Measurements from ENCODE around the gene ST6GALNAC2.

The ST6GALNAC2 gene

GRCh38 chr17:76585649-76586593 lies at the start of gene ST6GALNAC2:
ST6GALNAC2 (minus strand) TSS chr17:76585860; CDS start chr17:76585808, 52 bp downstream.
- Histone ChIP-seq H3K4me1 (ENCODE audit: insufficient read depth, low read length) (no peaks in the 10 kb centered on the region), H3K27me3 (ENCODE audit: control insufficient read depth in 1 of 2, insufficient read depth in 2 of 2, low read length in 2 of 2) (peaks cover 9 to 38% of the 10 kb centered on the region in 2 donors), H3K4me3 (ENCODE audit: low read depth in 1 of 2, low read length in 2 of 2) (peak within 1 kb of the TSS; percentile 44 to 49), H3K9ac (ENCODE audit: low read length) (no peak within 1 kb of the TSS), H3K27ac (ENCODE audit: low read depth, low read length) (no peak within 1 kb of the TSS), H3K9me3 (ENCODE audit: low read length) (no peaks in the 10 kb centered on the region), H3K36me3 (ENCODE audit: insufficient read depth, low read length) (no peaks in the 10 kb centered on the region)

GRCh38 chr17:76635039-76635438 lies 49.4 kb upstream of the ST6GALNAC2 start:
- no peaks in the 10 kb centered on the region for H3K9me3 ChIP-seq (ENCODE audit: low read length)
- H3K4me3 ChIP-seq (ENCODE audit: low read depth in 1 of 2, low read length in 2 of 2), result no peak overlapping the region
- H3K9ac ChIP-seq (ENCODE audit: low read length), result no peak overlapping the region
- H3K36me3 ChIP-seq (ENCODE audit: insufficient read depth, low read length), result no peaks in the 10 kb centered on the region
- no peaks in the 10 kb centered on the region for H3K4me1 ChIP-seq (ENCODE audit: insufficient read depth, low read length)
- no peak overlapping the region for H3K27ac ChIP-seq (ENCODE audit: low read depth, low read length)
- H3K27me3 ChIP-seq (ENCODE audit: control insufficient read depth in 1 of 2, insufficient read depth in 2 of 2, low read length in 2 of 2), result no peaks in the 10 kb centered on the region

GRCh38 chr17:76633628-76634328 lies 48.1 kb upstream of the ST6GALNAC2 start:
- Histone ChIP-seq H3K4me1 (ENCODE audit: insufficient read depth, low read length) (no peaks in the 10 kb centered on the region), H3K27me3 (ENCODE audit: control insufficient read depth in 1 of 2, insufficient read depth in 2 of 2, low read length in 2 of 2) (no peaks in the 10 kb centered on the region), H3K27ac (ENCODE audit: low read depth, low read length) (no peak overlapping the region), H3K36me3 (ENCODE audit: insufficient read depth, low read length) (no peaks in the 10 kb centered on the region), H3K9me3 (ENCODE audit: low read length) (no peaks in the 10 kb centered on the region), H3K4me3 (ENCODE audit: low read depth in 1 of 2, low read length in 2 of 2) (no peak overlapping the region), H3K9ac (ENCODE audit: low read length) (no peak overlapping the region)

DNA sequence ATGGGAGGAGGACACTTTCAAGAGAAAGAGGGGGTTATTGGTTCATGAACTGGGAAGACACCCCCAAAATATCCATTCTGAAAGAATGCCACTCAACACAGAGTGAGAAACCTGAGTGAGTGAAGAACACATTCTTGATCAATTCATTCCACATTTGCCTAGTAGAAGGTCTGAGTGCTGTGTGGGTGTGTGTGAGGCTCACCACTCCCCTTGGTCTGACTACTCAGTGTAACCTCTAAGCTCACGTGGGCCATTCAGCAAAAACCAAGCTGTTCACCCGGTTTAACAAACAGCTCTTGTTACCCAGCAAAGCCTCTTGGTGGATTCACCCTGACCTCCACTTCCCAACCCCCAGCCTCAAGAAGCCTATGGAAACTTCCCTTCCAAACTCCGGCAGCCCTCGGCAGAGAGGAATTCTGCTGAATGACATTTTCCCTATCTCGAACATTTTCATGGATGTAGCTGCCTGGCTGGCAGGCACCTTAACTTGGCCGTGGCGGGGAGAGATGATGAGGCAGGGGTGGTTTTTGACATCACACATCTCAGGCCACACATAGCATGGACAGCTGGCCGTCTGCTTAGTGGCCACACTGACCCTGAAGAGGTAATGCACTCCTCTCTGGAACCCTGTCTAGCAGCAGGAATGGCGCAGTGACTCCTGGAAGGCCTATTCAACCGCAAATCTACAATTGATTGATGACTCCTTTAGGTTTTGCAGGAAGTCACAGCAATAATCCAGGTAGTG lies 46.3 kb upstream of the ST6GALNAC2 start:
- H3K4me1 ChIP-seq (ENCODE audit: insufficient read depth, low read length), result no peaks in the 10 kb centered on the region
- H3K9me3 ChIP-seq (ENCODE audit: low read length), result no peaks in the 10 kb centered on the region
- H3K36me3 ChIP-seq (ENCODE audit: insufficient read depth, low read length), result no peaks in the 10 kb centered on the region
- H3K27ac ChIP-seq (ENCODE audit: low read depth, low read length), result no peak overlapping the region
- H3K27me3 ChIP-seq (ENCODE audit: control insufficient read depth in 1 of 2, insufficient read depth in 2 of 2, low read length in 2 of 2), result no peaks in the 10 kb centered on the region
- H3K4me3 ChIP-seq (ENCODE audit: low read depth in 1 of 2, low read length in 2 of 2), result no peak overlapping the region
- H3K9ac ChIP-seq (ENCODE audit: low read length), result no peak overlapping the region

- Histone ChIP-seq H3K27me3 (ENCODE audit: control insufficient read depth in 1 of 2, insufficient read depth in 2 of 2, low read length in 2 of 2) (no peaks in the 10 kb centered on the region), H3K36me3 (ENCODE audit: insufficient read depth, low read length) (no peaks in the 10 kb centered on the region), H3K4me3 (ENCODE audit: low read depth in 1 of 2, low read length in 2 of 2) (no peak overlapping the region), H3K9me3 (ENCODE audit: low read length) (no peaks in the 10 kb centered on the region), H3K4me1 (ENCODE audit: insufficient read depth, low read length) (no peaks in the 10 kb centered on the region), H3K9ac (ENCODE audit: low read length) (no peak overlapping the region), H3K27ac (ENCODE audit: low read depth, low read length) (no peak overlapping the region)
Observed at GRCh38 chr17:76630151-76630550, 44.5 kb upstream of the ST6GALNAC2 start.

DNA sequence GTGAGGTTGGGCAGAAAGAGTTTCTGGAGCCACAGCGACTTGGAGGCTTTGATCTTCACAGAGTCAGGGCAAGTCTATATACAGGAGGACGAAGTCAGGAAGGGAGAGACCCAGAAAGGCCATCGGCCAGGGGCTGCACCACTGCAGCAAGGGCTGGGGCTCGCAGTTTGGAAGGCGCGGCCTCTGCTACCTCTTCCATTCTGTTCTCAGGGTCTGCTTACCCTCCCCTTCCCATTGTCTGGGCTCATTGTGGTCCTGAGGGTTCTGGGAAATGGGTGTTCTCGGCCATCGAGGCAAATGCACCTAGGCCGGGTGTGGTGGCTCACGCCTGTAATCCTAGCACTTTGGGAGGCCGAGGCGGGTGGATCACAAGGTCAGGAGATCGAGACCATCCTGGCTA lies 41.9 kb upstream of the ST6GALNAC2 start:
- Histone ChIP-seq H3K4me1 (ENCODE audit: insufficient read depth, low read length) (peaks cover 7% of the 10 kb centered on the region), H3K9ac (ENCODE audit: low read length) (no peak overlapping the region), H3K27me3 (ENCODE audit: control insufficient read depth in 1 of 2, insufficient read depth in 2 of 2, low read length in 2 of 2) (no peaks in the 10 kb centered on the region), H3K36me3 (ENCODE audit: insufficient read depth, low read length) (no peaks in the 10 kb centered on the region), H3K4me3 (ENCODE audit: low read depth in 1 of 2, low read length in 2 of 2) (no peak overlapping the region), H3K27ac (ENCODE audit: low read depth, low read length) (no peak overlapping the region), H3K9me3 (ENCODE audit: low read length) (no peaks in the 10 kb centered on the region)

DNA sequence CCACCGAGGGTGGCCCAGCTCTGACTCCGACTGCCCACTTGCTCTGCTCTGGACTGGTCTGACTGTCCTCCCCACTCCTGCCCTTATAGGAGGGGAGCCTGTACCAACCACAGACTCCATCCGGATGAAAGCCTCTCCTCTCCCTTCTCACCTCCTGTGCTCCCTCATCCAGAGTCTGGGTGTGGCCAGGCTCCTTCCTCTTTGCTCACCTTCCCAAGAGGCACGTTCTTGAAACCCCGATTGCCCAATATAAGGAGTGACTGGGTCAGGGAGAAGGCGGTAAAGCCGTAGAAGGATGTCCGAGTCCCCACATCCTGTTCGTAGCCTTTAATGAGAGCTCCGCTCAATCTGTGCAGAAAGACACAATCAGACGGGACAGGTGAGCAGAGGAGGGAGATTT lies 40.8 kb upstream of the ST6GALNAC2 start:
- no peak overlapping the region for H3K9ac ChIP-seq (ENCODE audit: low read length)
- no peak overlapping the region for H3K27ac ChIP-seq (ENCODE audit: low read depth, low read length)
- no peak overlapping the region for H3K4me3 ChIP-seq (ENCODE audit: low read depth in 1 of 2, low read length in 2 of 2)
- H3K9me3 ChIP-seq (ENCODE audit: low read length), result no peaks in the 10 kb centered on the region
- H3K27me3 ChIP-seq (ENCODE audit: control insufficient read depth in 1 of 2, insufficient read depth in 2 of 2, low read length in 2 of 2), result no peaks in the 10 kb centered on the region
- peaks cover 7% of the 10 kb centered on the region for H3K4me1 ChIP-seq (ENCODE audit: insufficient read depth, low read length)
- no peaks in the 10 kb centered on the region for H3K36me3 ChIP-seq (ENCODE audit: insufficient read depth, low read length)

DNA sequence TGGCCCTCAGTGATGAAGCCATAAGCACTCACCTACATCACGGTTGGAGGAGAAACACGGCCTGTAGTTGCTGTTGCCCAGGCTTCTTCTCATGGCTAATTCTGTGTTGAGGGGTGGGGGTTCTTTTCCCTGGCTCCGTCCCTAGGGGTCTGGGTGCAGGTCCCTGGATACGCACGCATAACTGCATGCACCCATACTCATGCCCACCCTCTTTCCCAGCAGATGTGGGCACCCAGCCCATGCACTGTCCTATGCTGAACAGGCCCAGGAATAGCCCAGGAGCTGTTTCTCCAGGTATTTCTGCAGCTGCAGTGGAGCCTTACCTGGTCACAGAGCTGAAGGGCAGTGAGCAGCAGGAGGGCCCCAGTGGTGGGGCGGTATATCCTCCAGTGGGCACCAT lies 39.8 kb upstream of the ST6GALNAC2 start:
- Histone ChIP-seq H3K9ac (ENCODE audit: low read length) (no peak overlapping the region), H3K4me3 (ENCODE audit: low read depth in 1 of 2, low read length in 2 of 2) (no peak overlapping the region), H3K27ac (ENCODE audit: low read depth, low read length) (no peak overlapping the region), H3K27me3 (ENCODE audit: control insufficient read depth in 1 of 2, insufficient read depth in 2 of 2, low read length in 2 of 2) (no peaks in the 10 kb centered on the region), H3K4me1 (ENCODE audit: insufficient read depth, low read length) (peaks cover 7% of the 10 kb centered on the region), H3K9me3 (ENCODE audit: low read length) (no peaks in the 10 kb centered on the region), H3K36me3 (ENCODE audit: insufficient read depth, low read length) (no peaks in the 10 kb centered on the region)

GRCh38 chr17:76623271-76624146 lies 37.8 kb upstream of the ST6GALNAC2 start:
- Histone ChIP-seq H3K36me3 (ENCODE audit: insufficient read depth, low read length) (no peaks in the 10 kb centered on the region), H3K4me3 (ENCODE audit: low read depth in 1 of 2, low read length in 2 of 2) (peak overlapping the region in 1 of 2 donors; percentile 35), H3K27me3 (ENCODE audit: control insufficient read depth in 1 of 2, insufficient read depth in 2 of 2, low read length in 2 of 2) (no peaks in the 10 kb centered on the region), H3K9me3 (ENCODE audit: low read length) (no peaks in the 10 kb centered on the region), H3K27ac (ENCODE audit: low read depth, low read length) (no peak overlapping the region), H3K4me1 (ENCODE audit: insufficient read depth, low read length) (peaks cover 7% of the 10 kb centered on the region), H3K9ac (ENCODE audit: low read length) (no peak overlapping the region)

DNA sequence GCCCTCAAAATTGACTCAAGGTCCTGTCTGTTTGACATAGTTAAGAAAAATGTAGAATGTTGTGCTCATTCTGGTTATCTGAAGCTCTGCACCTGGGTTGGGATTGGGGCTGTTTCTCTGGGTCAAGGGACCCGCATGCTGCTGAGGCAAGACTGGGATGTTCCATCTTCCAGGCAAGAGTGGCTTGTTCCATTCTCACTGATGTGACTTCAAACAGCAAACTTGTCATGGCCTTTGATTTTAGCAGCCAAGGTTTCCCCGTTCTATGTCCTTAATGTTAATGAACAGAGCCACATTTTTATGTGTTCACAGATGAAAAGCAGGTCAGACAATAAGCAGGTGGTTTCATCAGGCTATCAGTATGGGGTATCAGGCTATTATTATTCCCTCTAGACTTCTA lies 32.2 kb upstream of the ST6GALNAC2 start:
- no peak overlapping the region for H3K27ac ChIP-seq (ENCODE audit: low read depth, low read length)
- H3K4me1 ChIP-seq (ENCODE audit: insufficient read depth, low read length), result no peaks in the 10 kb centered on the region
- H3K36me3 ChIP-seq (ENCODE audit: insufficient read depth, low read length), result no peaks in the 10 kb centered on the region
- no peaks in the 10 kb centered on the region for H3K9me3 ChIP-seq (ENCODE audit: low read length)
- no peak overlapping the region for H3K4me3 ChIP-seq (ENCODE audit: low read depth in 1 of 2, low read length in 2 of 2)
- H3K27me3 ChIP-seq (ENCODE audit: control insufficient read depth in 1 of 2, insufficient read depth in 2 of 2, low read length in 2 of 2), result no peaks in the 10 kb centered on the region
- H3K9ac ChIP-seq (ENCODE audit: low read length), result no peak overlapping the region
